ENCODE data around the gene RCN1.

The RCN1 gene

DNA sequence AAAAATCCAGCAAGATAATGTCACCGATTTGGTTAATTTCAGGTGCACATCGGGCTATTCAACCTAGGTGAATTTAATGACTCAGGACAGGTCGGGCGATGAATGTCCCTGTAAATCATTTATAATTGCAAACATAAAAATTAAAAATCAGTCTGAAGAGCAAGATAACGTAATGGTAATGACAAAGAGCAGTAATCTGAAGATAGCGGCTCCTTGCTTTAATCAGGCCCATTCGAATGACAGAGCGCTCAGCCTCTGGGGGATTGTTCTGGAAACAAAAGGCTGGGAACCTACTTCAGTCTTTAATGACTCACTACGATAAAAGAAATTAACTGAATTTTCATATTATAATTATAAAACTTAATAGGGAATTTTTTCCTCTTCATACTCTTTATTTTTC, 61.3 kb downstream of the RCN1 start:
- no peak for DNase-seq (ENCODE audit: low read depth in 2 of 2, low spot score in 1 of 2)

DNA sequence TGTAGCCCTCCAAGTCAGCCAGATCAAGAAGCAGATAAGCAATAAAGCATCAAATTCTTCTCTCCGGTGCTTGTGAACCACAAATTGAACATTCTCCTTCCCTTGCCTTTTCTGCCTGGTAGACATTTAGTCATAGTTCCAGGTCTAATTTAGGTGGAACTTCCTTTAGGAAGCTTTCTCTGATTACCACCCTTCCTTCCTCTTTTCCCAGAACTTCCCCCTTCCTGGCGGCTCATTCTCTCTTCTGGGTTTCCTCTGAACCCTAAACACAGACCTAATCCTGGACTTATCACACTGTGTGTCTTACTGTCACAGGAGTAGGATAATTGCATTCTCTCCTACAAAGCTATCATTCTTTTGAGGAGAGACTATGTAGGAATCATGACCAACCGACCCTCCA, 61.9 kb downstream of the RCN1 start:
- no peak for DNase-seq (ENCODE audit: low read depth in 2 of 2, low spot score in 1 of 2)

DNA sequence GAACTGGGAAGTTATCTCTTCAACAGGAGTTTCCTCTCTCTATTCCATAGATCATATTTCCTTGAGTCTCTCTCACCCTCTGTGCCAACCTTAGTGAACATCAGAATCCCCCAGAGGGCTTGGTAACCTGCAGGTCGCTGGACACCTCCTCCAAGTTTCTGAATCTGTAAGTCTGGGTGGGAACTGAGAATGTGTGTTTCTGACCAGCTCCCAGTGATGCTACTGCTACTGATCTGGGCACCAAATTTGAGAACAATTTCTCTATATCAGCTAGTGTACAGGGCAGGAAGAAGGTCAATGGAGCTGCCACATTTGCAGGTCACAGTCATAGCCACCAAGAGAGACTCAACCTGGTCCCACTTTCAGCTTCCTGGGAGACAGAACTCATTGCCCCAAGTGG, 62.9 kb downstream of the RCN1 start:
- DNase-seq (ENCODE audit: low read depth in 2 of 2, low spot score in 1 of 2): no peak

DNA sequence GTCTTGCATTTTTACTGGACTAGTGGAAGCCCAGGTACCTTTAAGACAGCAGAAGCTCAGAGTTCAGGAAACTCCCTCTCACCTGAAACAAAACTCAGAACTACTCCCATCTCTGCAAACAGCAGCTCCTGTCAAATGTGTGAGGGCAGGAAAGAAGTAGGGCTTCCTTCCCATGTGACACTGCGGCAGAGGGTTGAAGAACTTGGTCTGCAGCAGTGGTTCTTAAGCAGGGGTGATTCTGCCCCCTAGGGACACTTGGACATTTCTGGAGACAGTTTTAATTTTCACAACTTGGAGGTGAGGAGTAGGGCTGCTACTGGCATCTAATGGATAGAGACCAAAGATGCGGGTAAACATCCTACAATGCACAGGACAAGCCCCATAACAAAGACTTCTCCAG, 63.4 kb downstream of the RCN1 start:
- no peak for DNase-seq (ENCODE audit: low read depth in 2 of 2, low spot score in 1 of 2)
